HepG2 (cell line): ENCODE measurements around the gene RGL1. TPM values are rescaled to one million over a fixed set of nuclear protein-coding genes. Genes with fewer than 3 reads are reported as not detected.

Experiments used
- ATAC-seq: fragments of 200-7000 bp; cut with Tn5 transposase; 3 replicates; pipeline ENCODE4 v1.9.1; 2020; ENCODE audit warnings: mild to moderate bottlenecking, moderate library complexity
- BruUV-seq: library from RNA; stranded (reverse); fragments of 400-500 nt; replicated peaks from 2 replicates; lab custom pipeline; 2021; lab: Mats Ljungman, UMichigan
- CTCF ChIA-PET: fragments of 300-600 bp; formaldehyde crosslinking; extraction: SDS; loops from one replicate; lab custom pipeline; 2021; ENCODE audit warnings: low total read pairs, inconsistent platforms, low intra/inter-chr PET ratio; lab: Yijun Ruan, JAX
- POLR2A ChIA-PET: fragments of 350-600 bp; sonication (Branson Sonifier 250); formaldehyde crosslinking; loops from one replicate; lab custom pipeline; 2020; ENCODE audit warnings: antibody characterized with exemption, inconsistent platforms; lab: Yijun Ruan, JAX
- DNase-seq: peaks from one replicate; pipeline ENCODE4 v3.0.0-alpha.2; 2015; ENCODE audit warnings: low spot score
- FAIRE-seq: peaks from 3 replicates; lab custom pipeline; 2011; peaks lifted over from hg19 to GRCh38; lab: Jason Lieb, UNC
- H2AFZ ChIP-seq: one replicate; pipeline ENCODE4 v1.6.1; 2011; ENCODE audit warnings: low read length, inconsistent platforms
- H3K27ac ChIP-seq: fragments of 300-600 bp; 3 replicates; pipeline ENCODE4 v1.8.0; 2011; ENCODE audit warnings: mixed run types, mild to moderate bottlenecking, mixed read lengths, low read length, inconsistent platforms; ENCODE audit not compliant: insufficient read depth; ENCODE audit errors: extremely low read length
- H3K27me3 ChIP-seq, 2 experiments: fragments of 200-600 bp in 1 of 2; 2 replicates in 1 of 2; 3 replicates in 1 of 2; pipeline versions ENCODE4 v1.6.0 to v1.8.0; 2011; ENCODE audit warnings: low read length in 2 of 2, mild to moderate bottlenecking in 2 of 2, moderate library complexity in 2 of 2, inconsistent platforms in 1 of 2; ENCODE audit not compliant: insufficient read depth in 2 of 2, control insufficient read depth in 1 of 2
- H3K36me3 ChIP-seq, 2 experiments: fragments of 200-600 bp in 1 of 2; replicated peaks in 1 of 2; 2 replicates in 1 of 2; 3 replicates in 1 of 2; pipeline versions ENCODE4 v1.5.1 to v1.8.0; 2011; ENCODE audit warnings: low read length in 2 of 2, inconsistent platforms in 1 of 2; ENCODE audit not compliant: insufficient read depth in 2 of 2, control insufficient read depth in 1 of 2
- H3K4me1 ChIP-seq: 2 replicates; pipeline ENCODE4 v1.5.1; 2012; ENCODE audit warnings: low read length, inconsistent platforms; ENCODE audit not compliant: insufficient read depth
- H3K4me2 ChIP-seq: 2 replicates; pipeline ENCODE4 v1.6.0; 2011; ENCODE audit warnings: low read depth, low read length, inconsistent platforms
- H3K4me3 ChIP-seq, 3 experiments: fragments of 200-600 bp in 1 of 3; sonication (generic), shearing (Covaris generic) in 1 of 3; replicated peaks in 1 of 3; 2 replicates each; pipeline ENCODE4 v1.5.1; 2011 to 2016; ENCODE audit warnings: low read length in 3 of 3, inconsistent platforms in 2 of 3, low read depth in 2 of 3, mild to moderate bottlenecking in 2 of 3, control low read depth in 1 of 3, mixed read lengths in 1 of 3; ENCODE audit not compliant: insufficient read depth in 1 of 3
- H3K79me2 ChIP-seq: one replicate; pipeline ENCODE4 v1.6.1; 2011; ENCODE audit warnings: low read length, inconsistent platforms; ENCODE audit not compliant: insufficient read depth
- H3K9ac ChIP-seq: 2 replicates; pipeline ENCODE4 v1.6.0; 2011; ENCODE audit warnings: mild to moderate bottlenecking, low read depth, low read length, inconsistent platforms; ENCODE audit not compliant: insufficient read depth
- H3K9me3 ChIP-seq: 2 replicates; pipeline ENCODE4 v1.5.1; 2012; ENCODE audit warnings: mild to moderate bottlenecking, low read length
- H4K20me1 ChIP-seq: 2 replicates; pipeline ENCODE4 v1.6.0; 2011; ENCODE audit warnings: inconsistent platforms, mild to moderate bottlenecking, low read length, moderate library complexity; ENCODE audit not compliant: insufficient read depth
- ELF1 ChIP-seq: sonication (generic); formaldehyde crosslinking; IDR thresholded peaks from 2 replicates; pipeline ENCODE4 v1.4.0; 2020; ENCODE audit warnings: missing genetic modification reagents
- HIVEP1 ChIP-seq: sonication (generic); formaldehyde crosslinking; IDR thresholded peaks from 2 replicates; pipeline ENCODE4 v1.4.0; 2020; ENCODE audit warnings: mild to moderate bottlenecking, missing genetic modification reagents
- HNF4A ChIP-seq: sonication (generic); formaldehyde crosslinking; IDR thresholded peaks from 2 replicates; pipeline ENCODE4 v1.4.0; 2020; ENCODE audit warnings: missing genetic modification reagents
- KDM5A ChIP-seq: fragments of 200-600 bp; sonication (generic); IDR thresholded peaks from 2 replicates; pipeline ENCODE4 v1.7.0; 2018; ENCODE audit warnings: antibody characterized with exemption, mild to moderate bottlenecking, low read length, borderline replicate concordance
- MBNL3 ChIP-seq: fragments of 250-450 bp; sonication (Bioruptor Pico); conservative IDR thresholded peaks from 2 replicates; pipeline ENCODE4 v1.8.0; 2022; ENCODE audit warnings: mild to moderate bottlenecking, inconsistent platforms
- NAIF1 ChIP-seq: sonication (generic); formaldehyde crosslinking; IDR thresholded peaks from 2 replicates; pipeline ENCODE4 v1.5.0; 2020; ENCODE audit warnings: mild to moderate bottlenecking, missing genetic modification reagents, borderline replicate concordance
- RFXAP ChIP-seq: sonication (generic); formaldehyde crosslinking; IDR thresholded peaks from 2 replicates; pipeline ENCODE4 v1.4.0; 2020; ENCODE audit warnings: missing genetic modification reagents, borderline replicate concordance
- SOX6 ChIP-seq, 2 experiments: fragments of 450-650 bp in 1 of 2; sonication (generic) in 1 of 2; formaldehyde crosslinking in 1 of 2; IDR thresholded peaks; 2 replicates each; pipeline versions ENCODE4 v1.4.0 to v1.6.1; 2017 to 2020; ENCODE audit warnings: antibody characterized with exemption in 1 of 2, mild to moderate bottlenecking in 1 of 2, missing genetic modification reagents in 1 of 2
- TOE1 ChIP-seq: sonication (generic); formaldehyde crosslinking; IDR thresholded peaks from 2 replicates; pipeline ENCODE4 v1.4.0; 2020; ENCODE audit warnings: mild to moderate bottlenecking, missing genetic modification reagents
- ZNF205 ChIP-seq: IDR thresholded peaks from 2 replicates; pipeline ENCODE4 v1.6.1; 2018; ENCODE audit warnings: missing biosample characterization, missing genetic modification reagents
- ZNF282 ChIP-seq: fragments of 450-650 bp; IDR thresholded peaks from 2 replicates; pipeline ENCODE4 v1.6.1; 2018; ENCODE audit not compliant: partially characterized antibody
- ZNF562 ChIP-seq: sonication (generic); formaldehyde crosslinking; IDR thresholded peaks from 2 replicates; pipeline ENCODE4 v1.8.0; 2022; ENCODE audit warnings: missing genetic modification reagents, borderline replicate concordance
- ZNF7 ChIP-seq: IDR thresholded peaks from 2 replicates; pipeline ENCODE4 v1.6.1; 2016; ENCODE audit warnings: missing biosample characterization, missing genetic modification reagents
- ZNF710 ChIP-seq: sonication (generic); formaldehyde crosslinking; IDR thresholded peaks from 2 replicates; pipeline ENCODE4 v1.5.0; 2020; ENCODE audit warnings: mild to moderate bottlenecking, missing genetic modification reagents, borderline replicate concordance
- ZSCAN21 ChIP-seq: sonication (generic); formaldehyde crosslinking; IDR thresholded peaks from 2 replicates; pipeline ENCODE4 v1.8.0; 2022; ENCODE audit warnings: mild to moderate bottlenecking, missing genetic modification reagents, moderate library complexity, borderline replicate concordance
- WGBS: methylation state at CpG from one replicate; pipeline ENCODE4 v1.1.6; 2017; ENCODE audit warnings: low lambda C conversion rate; 5-methylcytosine and 5-hydroxymethylcytosine counted together
- in situ Hi-C: cut with HindIII; loops from 2 replicates; pipeline ENCODE4 v1.10.0; 2017; ENCODE audit warnings: low pct_unique_long_range_greater_than_20kb; ENCODE audit not compliant: extremely low pct_ligation_motif_present
- intact Hi-C: fragments of 100-400 bp; cut with micrococcal nuclease; formaldehyde crosslinking; loops from one replicate; pipeline ENCODE4 v1.10.0; 2022; ENCODE audit not compliant: unreplicated experiment
- polyA plus RNA-seq, 8 experiments: library from polyadenylated mRNA; depleted of rRNA in 3 of 8; stranded (reverse) in 7 of 8; unstranded in 1 of 8; fragments of >200 nt; fragmentation: Illumina TruSeq in 4 of 8; extraction: Trizol in 4 of 8; gene quantifications; 2 replicates each; pipeline versions ENCODE4 v1.2.1 to v1.2.3, GENCODE V29; 2011 to 2016; ENCODE audit warnings: low read depth in 4 of 8, missing spikeins in 1 of 8, mixed read lengths in 1 of 8; ENCODE audit not compliant: insufficient read depth in 1 of 8
- total RNA-seq, 5 experiments: library from RNA; depleted of rRNA; stranded (reverse); fragments of >200 nt; fragmentation: Illumina TruSeq; extraction: Trizol; gene quantifications; 2 replicates each; pipeline ENCODE4 v1.2.3, GENCODE V29; 2016; ENCODE audit warnings: low read depth in 1 of 5
- TF ChIP-seq, protein P1 (sequence below): sonication (generic); formaldehyde crosslinking; IDR thresholded peaks from 2 replicates; pipeline ENCODE4 v1.5.1; 2020; ENCODE audit warnings: mild to moderate bottlenecking, missing genetic modification reagents

Gene RGL1
- total and polyA plus RNA-seq, 2 of the 13 experiments (the other 11 are each of a cell fraction or from before 2014, with no cell fraction given): 3.5 to 4.7 TPM

DNA sequence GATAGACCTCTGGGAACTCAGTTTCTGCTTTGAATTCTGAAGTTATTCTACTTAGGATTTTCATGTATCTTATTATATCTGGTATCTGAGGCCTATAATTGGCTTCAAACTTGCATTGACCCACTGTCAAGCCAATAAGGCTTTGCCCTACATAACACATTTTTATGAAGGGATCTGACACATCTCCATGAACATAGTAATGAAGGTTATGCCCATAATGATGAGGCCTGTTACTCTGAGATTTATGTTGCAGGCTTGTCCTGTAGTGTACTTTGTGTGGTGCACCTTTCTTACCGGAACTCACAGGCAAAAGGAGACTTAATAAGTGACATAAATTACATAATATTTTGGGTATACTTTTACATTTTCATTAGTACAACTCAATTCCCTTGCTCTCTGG is 14.1 kb downstream of the RGL1 start:
- Histone ChIP-seq H3K4me1 (no peaks in the 10 kb centered on the region), H3K9me3 (no peaks in the 10 kb centered on the region), H3K4me3 (no peak overlapping the region), H2AFZ (no peak overlapping the region), H3K9ac (no peak overlapping the region), H3K36me3 (no peaks in the 10 kb centered on the region), H3K4me2 (no peak overlapping the region), H3K79me2 (no peaks in the 10 kb centered on the region), H3K27me3 (no peaks in the 10 kb centered on the region; a peak in 1 of 5 replicates), H4K20me1 (no peaks in the 10 kb centered on the region; the same call in 1 of the 2 replicates), H3K27ac (no peak overlapping the region)
- CTCF ChIA-PET: no interaction called here
- no TSS peak for BruUV-seq
- intact Hi-C loops: no loop called here
- WGBS: 100% methylated on average over 1 of the region's 1 CpG
- no peak for FAIRE-seq
- in situ Hi-C loops: no loop called here
- TF ChIP-seq ZNF710 (no peak), ZNF7 (CRISPR knock-in tag) (no peak), HNF4A (CRISPR knock-in tag) (no peak), ZNF205 (CRISPR knock-in tag) (no peak), RFXAP (CRISPR knock-in tag) (no peak), MBNL3 (CRISPR knock-in tag) (no peak), ZNF282 (no peak), ZSCAN21 (CRISPR knock-in tag) (no peak), NAIF1 (no peak), HIVEP1 (CRISPR knock-in tag) (no peak), ZNF562 (no peak), TOE1 (no peak), SOX6 (IDR thresholded peaks at IDR 0.05) (no peak), SOX6 (CRISPR knock-in tag; IDR thresholded peaks at IDR 0.05) (no peak), KDM5A (no peak), ELF1 (CRISPR knock-in tag) (no peak)
- TF ChIP-seq, protein P1, sequence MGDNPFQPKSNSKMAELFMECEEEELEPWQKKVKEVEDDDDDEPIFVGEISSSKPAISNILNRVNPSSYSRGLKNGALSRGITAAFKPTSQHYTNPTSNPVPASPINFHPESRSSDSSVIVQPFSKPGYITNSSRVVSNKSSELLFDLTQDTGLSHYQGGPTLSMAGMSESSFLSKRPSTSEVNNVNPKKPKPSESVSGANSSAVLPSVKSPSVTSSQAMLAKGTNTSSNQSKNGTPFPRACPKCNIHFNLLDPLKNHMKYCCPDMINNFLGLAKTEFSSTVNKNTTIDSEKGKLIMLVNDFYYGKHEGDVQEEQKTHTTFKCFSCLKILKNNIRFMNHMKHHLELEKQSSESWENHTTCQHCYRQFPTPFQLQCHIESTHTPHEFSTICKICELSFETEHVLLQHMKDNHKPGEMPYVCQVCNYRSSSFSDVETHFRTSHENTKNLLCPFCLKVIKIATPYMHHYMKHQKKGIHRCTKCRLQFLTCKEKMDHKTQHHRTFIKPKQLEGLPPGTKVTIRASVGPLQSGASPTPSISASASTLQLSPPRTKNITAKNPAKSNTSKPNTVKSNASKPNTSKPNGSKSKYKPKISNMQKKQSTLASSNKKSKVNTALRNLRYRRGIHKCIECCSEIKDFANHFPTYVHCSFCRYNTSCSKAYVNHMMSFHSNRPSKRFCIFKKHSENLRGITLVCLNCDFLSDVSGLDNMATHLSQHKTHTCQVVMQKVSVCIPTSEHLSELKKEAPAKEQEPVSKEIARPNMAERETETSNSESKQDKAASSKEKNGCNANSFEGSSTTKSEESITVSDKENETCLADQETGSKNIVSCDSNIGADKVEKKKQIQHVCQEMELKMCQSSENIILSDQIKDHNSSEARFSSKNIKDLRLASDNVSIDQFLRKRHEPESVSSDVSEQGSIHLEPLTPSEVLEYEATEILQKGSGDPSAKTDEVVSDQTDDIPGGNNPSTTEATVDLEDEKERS (CRISPR knock-in tag): no peak
- ATAC-seq: no peak
- no peak for DNase-seq
- POLR2A ChIA-PET: no interaction called here
